GM18951 (cell line): Measurements from ENCODE around the gene TMEM140.
A peak's percentile ranks its signal among the peaks of the same experiment; 100 is the strongest.

Experiments used
- POLR2A ChIP-seq: IDR thresholded peaks from 4 replicates; pipeline ENCODE4 v1.6.1; 2011; ENCODE audit warnings: mild to moderate bottlenecking; ENCODE audit not compliant: insufficient read length, insufficient read depth; ENCODE audit errors: extremely low read depth
- in situ Hi-C: fragments of 300-500 bp; cut with MboI; formaldehyde crosslinking; loops from one replicate; pipeline ENCODE4 v1.12.0; 2022; ENCODE audit warnings: low sequenced_read_pairs, mixed read lengths, inconsistent platforms; ENCODE audit not compliant: unreplicated experiment

Gene TMEM140

GRCh38 chr7:135183478-135183877 lies 35.6 kb downstream of the TMEM140 start:
- in situ Hi-C loops = no loop called here
- no peak for TF ChIP-seq POLR2A

- peak; percentile 18 for TF ChIP-seq POLR2A
- in situ Hi-C loops = no loop called here
Measured at GRCh38 chr7:135184254-135184841, 36.5 kb downstream of the TMEM140 start.

- TF ChIP-seq POLR2A = no peak
- in situ Hi-C loops = no loop called here
Measured at GRCh38 chr7:135185471-135186260, 37.8 kb downstream of the TMEM140 start.

GRCh38 chr7:135186261-135186540 lies 38.3 kb downstream of the TMEM140 start:
- in situ Hi-C loops = no loop called here
- no peak for TF ChIP-seq POLR2A

- TF ChIP-seq POLR2A = peak; percentile 32
Measured at GRCh38 chr7:135186841-135187253, 39.0 kb downstream of the TMEM140 start.

GRCh38 chr7:135188298-135188984 lies 40.6 kb downstream of the TMEM140 start:
- in situ Hi-C loops = no loop called here
- TF ChIP-seq POLR2A = no peak

More at GRCh38 chr7:135186841-135187253, 39.0 kb downstream of the TMEM140 start:
- in situ Hi-C loops = no loop called here

GRCh38 chr7:135189221-135189662 lies 41.4 kb downstream of the TMEM140 start:
- no peak for TF ChIP-seq POLR2A
- in situ Hi-C loops = no loop called here

GRCh38 chr7:135189961-135190360 lies 42.1 kb downstream of the TMEM140 start:
- in situ Hi-C loops = no loop called here

GRCh38 chr7:135190703-135191102 lies 42.8 kb downstream of the TMEM140 start:
- no peak for TF ChIP-seq POLR2A
- in situ Hi-C loops = no loop called here

More at GRCh38 chr7:135189961-135190360, 42.1 kb downstream of the TMEM140 start:
- TF ChIP-seq POLR2A = no peak

GRCh38 chr7:135192914-135193536 lies 45.2 kb downstream of the TMEM140 start:
- no peak for TF ChIP-seq POLR2A
- in situ Hi-C loops = no loop called here

- TF ChIP-seq POLR2A = no peak
- in situ Hi-C loops = no loop called here
Measured at GRCh38 chr7:135193615-135194081, 45.8 kb downstream of the TMEM140 start.

- no peak for TF ChIP-seq POLR2A
- in situ Hi-C loops = no loop called here
Measured at GRCh38 chr7:135194494-135195095, 46.7 kb downstream of the TMEM140 start.

- no peak for TF ChIP-seq POLR2A
- in situ Hi-C loops = no loop called here
Measured at GRCh38 chr7:135195156-135195555, 47.3 kb downstream of the TMEM140 start.
